ENCODE data around the gene AKAP5.

The AKAP5 gene

DNA sequence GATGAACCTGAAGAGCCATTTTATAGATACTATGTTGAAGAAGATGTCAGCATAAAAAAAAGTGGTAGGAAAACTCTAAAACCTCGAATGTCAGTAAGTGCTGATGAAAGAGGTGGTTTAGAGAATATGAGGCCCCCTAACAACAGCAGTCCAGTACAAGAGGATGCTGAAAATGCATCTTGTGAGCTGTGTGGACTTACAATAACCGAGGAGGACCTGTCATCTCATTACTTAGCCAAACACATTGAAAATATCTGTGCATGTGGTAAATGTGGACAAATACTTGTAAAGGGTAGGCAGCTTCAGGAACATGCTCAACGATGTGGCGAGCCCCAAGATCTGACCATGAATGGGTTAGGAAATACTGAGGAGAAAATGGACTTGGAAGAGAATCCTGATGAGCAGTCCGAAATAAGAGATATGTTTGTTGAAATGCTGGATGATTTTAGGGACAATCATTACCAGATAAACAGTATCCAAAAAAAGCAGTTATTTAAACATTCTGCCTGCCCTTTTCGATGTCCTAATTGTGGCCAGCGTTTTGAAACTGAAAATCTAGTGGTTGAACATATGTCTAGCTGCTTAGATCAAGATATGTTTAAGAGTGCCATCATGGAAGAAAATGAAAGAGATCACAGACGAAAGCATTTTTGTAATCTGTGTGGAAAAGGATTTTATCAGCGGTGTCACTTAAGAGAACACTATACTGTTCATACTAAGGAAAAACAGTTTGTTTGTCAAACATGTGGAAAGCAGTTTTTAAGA, 57.5 kb downstream of the AKAP5 start:
- no peak overlapping the region for H3K27ac ChIP-seq
- DNase-seq (ENCODE audit: low read depth, low spot score): no peak

Measured in epithelial cell of prostate (primary cell).